GM21526 (cell line): ENCODE measurements around the gene SCAMP4.
A peak's percentile ranks its signal among the peaks of the same experiment; 100 is the strongest.

Experiments used
- ATAC-seq: cut with Tn5 transposase; IDR thresholded peaks from one replicate; pipeline ENCODE4 v1.9.1; 2021; ENCODE audit warnings: moderate library complexity; ENCODE audit not compliant: unreplicated experiment, low FRiP score

The SCAMP4 gene, protein sequence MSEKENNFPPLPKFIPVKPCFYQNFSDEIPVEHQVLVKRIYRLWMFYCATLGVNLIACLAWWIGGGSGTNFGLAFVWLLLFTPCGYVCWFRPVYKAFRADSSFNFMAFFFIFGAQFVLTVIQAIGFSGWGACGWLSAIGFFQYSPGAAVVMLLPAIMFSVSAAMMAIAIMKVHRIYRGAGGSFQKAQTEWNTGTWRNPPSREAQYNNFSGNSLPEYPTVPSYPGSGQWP

DNA sequence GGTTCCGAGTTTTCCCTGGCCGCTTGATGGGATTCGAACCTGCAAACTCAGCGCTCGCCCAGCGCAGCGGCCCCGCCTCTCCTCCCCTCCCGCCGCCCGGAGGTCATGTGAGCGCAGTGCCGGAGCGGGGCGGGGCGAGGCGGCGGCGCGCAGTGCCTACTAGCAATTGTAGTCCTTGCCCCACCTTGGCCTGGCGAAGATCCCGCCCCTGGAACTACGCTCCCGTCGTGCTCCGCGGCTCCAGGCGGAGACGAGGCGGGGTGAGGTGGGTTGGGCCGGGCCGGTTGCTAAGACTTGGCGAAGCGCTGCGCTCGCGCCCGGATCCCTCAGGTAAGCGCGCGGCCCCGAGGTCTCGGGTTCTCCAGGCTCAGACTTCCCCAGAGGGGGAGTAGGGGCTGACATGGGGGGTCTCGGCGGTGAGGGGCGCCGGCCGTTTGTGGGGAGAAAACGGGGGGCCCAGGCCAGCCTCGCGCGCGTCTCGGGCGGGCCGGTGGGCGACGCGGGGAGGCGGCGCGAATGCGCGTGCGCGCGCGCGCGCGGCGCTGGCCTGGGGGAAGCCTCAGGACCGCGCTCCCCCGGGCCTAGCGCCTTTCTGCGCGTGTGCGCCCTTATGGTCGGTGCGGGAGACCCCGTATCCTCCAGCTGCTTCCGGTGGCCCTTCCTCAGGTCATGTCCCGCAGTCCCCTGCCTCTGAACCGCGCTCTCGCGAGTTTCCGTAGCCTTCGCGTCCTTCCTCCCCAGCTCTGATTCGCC, at the start of gene SCAMP4, which contains the start of gene ADAT3:
TSS of gene SCAMP4 (plus strand) at position 290 of the 753 bp plus-strand sequence. CDS start 9,621 bp downstream, outside the sequence.
TSS of gene ADAT3 (plus strand) at position 290 of the 753 bp plus-strand sequence. CDS start 6,649 bp downstream, outside the sequence.
- ATAC-seq = peak; percentile 60

DNA sequence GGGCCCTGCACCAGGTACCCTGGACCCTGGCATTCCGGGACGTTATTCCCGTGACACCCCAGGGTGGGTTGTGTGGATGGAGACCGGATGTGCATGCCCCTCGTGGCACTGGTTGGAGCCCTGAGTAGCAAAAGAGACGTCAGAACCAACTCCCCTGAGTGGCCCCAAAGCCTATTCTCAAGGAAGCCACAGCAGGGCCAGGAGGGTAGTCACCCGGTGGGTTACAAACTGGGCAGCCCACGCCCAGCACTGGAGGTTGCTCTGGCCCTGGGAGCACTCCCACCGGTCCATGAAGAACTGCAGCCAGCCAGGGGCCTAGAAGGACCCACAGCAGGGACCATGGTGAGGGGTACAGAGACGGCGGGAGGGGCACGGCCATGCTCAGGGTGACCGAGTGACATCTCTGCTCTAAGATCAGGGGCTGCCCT, 49.4 kb upstream of the SCAMP4 start:
- no peak for ATAC-seq

DNA sequence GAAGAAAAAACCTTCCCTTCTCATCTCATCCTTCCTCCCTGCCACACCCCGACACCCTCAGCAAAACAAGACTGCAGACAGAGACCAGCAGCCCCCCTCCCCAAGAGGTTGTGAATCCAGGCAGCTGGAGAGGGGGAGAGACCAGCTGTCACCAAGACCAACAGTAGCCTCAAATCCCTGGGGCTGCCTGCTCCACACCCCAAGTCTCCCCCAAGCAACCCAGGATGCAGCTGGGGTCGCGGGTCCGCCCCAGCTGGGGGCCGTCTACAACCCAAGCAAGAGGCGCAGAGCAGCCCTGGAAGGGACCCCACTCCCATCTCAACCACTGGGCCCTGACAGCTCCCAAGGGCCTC, 48.9 kb upstream of the SCAMP4 start:
- no peak for ATAC-seq

DNA sequence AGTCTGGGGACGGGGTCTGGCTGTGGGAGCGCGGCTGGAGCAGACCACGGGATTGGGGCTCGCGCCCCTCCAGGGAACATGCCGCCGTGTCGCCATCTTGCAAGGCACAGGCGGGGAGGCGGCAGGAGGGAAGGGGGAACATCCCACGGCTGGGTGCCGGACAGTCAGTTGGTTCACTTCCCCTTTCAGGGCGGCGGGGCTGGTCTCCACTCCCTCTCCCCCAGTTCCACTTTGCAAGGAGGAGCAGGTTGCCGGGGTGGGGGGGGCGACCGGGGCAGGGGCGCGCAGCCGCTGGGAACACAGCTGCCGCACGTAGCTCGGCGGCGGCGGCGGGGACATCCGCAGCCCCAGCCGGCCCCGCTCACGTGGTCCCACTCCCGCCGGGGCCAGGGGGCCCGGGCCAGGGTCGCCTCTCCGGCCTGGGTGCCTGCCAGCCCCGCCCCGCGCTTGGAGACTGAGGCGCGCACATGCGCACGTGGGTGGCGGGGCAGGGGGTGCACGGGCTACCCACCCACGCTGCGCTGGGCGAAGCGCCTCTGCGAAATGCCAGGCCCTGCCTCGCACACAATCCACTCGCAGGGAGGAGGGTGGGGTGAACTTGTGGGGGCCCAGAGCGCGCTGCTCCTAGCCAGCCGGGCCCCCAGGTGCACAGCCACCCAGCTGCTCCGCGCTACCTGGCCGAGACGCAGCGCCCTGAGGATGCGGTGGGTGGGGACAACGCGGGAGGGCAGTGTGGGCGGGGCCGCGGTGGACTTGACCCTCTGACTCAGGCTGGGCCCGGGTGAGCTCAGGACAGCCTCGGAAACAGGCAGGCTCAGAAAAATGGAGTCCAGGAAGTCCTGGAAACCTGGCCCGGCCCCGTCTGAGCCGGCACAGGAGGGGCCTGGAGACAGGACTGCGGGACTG, 48.2 kb upstream of the SCAMP4 start:
- ATAC-seq = no peak

DNA sequence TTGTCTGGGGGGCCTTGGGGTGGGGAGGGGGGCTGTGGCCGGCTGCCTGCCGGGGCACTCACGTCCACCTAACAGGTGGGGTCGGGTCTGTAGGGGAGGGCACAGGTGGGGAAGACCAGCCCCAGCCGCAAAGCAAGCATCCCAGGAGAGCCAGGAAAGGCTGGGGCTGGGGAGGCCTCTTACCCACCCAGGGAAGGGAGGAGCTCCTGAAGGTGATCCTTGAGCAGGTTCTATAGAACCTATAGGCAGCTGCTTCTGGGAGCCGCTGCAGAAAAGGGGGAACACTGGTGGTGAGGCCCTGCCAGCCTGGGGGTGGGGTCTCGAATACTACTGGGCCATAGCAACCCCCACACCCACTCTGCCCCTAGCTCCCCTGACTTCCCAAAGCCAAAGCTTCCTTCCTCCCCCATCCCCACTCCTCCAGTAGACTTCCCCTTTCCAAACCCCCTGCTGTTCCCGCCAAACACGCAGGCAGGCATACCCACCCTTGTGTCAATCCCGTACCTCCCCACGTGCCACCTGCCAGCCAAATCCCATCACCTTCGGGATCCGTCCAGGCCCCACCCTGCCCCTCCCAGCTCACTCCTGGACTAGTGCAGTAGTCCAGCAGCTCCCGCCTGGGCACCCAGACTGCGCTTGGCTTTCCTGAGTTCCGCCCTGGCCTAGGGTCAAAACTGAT, 47.4 kb upstream of the SCAMP4 start:
- no peak for ATAC-seq

DNA sequence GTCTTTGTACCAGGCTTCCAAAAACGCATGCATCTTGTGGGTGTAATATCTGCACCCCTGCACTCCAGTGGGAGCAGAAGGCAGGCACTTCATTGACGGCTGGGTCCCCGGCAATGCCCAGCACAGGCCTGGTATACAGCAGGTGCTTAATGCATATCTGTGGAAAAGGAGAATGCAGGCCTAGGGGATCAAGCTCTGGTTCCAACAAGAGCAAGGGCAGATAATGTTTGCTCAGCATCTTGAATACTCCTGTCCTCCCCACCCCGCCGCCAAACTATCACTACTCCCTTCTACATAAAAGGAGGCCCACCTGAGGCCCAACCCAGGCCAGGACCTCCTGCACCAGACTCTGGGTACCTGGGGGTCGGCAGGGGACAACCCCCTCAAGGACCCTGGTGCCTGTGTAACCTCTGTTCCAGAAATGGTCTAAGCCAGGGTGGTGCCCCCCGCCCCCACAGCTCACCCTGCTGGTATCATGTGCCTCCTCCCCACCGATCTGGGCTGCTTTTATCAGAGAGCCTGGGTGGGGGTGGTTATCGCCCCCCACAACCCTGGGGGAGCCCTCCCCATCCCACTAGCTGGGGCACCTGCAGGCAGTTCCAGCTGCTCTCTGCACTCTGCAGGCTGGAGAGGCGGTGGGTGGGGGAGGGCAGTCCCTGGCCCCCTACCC, 46.7 kb upstream of the SCAMP4 start:
- no peak for ATAC-seq

DNA sequence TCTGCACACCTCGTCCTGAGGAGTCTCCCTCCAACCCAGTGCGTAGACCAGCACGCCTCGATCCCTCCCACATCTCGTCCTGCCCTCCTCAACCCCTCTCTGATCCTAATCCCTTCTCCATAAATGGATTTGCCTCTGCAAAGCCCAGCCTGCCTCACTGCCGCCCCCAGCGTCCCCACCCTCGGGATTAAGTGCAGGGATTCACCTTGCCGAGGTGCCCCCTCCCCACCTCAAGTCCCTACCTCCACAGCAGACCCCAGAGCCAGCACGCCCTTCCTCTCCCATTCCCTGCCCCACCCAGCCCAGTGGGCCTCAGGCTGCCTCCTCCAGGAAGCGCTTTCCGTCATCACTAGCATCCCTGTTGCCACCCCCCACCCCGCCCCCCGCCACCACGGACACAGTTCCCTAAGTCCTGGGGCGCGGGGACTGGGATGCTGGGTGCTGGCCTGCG, 45.8 kb upstream of the SCAMP4 start:
- ATAC-seq = no peak

DNA sequence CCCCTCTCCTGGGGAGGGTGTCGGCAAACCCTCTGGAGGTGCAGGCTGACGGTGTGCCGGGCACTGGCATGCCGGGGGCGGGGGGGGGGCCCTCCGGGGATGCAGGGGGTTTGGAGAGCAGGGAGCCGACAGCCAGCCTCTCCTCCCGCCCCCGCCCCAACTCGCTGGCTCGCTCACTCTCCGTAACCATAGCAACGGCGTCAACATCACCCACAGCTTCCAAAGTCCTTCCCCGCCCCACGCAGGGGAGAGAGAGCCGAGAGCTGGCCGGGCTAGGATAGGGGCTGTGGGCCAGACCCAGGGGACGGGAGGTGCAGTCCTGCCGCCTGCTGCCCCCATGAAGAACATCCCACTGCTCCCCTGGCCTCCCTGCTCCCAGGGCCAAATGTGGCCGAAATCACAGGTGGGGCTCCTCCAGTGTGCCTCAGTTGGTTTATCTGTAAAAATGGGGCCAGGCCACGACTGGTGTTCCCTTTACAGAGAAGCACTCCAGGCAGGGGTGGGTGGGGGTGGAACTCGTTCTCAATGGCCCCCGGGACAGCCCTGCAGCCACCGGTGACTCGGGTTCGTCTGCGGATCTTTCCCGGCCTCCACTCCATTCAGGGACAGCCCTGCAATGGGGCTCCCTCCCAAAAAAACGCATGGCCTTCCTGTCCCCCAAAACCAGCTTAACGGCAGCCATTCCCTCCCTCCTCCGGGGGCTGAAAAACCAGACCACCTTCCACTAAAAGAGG, 45.0 kb upstream of the SCAMP4 start:
- no peak for ATAC-seq

DNA sequence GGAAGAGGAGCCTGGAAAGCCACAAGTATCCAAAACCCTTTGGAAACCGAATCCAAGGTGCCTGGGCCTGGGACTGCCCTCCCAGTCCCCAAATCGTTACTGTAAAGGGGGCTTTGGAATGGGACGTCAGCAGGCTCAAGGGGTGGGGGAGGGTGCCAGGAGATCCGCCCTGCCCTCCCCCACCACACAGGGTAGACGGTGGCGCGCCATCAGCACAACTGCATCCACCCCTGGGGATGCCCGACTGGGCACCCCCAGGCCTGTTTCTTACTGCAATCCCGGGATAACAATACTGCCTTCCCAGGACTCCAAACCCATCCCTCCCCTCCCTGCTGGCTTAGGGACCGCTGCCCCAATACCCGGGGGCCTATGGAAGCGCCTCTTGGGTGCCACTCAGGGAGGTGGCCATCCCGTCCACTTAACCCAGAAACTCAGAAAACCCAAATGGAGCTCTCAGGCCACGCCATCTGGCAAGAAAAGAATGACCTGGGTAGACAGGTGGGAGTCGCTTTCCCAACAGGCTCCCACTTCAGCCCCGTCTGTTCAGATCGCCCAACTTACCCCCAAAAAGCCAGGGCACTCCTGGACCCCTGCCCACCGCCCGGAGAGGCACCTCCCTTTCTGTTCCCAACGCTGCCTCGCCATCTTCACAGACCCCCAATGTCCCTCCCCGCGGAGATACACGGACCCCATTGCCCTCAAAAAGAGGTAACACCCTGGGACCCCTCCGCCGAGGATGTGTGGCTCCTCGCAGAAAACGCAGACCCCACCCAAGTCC, 44.2 kb upstream of the SCAMP4 start:
- ATAC-seq = no peak

DNA sequence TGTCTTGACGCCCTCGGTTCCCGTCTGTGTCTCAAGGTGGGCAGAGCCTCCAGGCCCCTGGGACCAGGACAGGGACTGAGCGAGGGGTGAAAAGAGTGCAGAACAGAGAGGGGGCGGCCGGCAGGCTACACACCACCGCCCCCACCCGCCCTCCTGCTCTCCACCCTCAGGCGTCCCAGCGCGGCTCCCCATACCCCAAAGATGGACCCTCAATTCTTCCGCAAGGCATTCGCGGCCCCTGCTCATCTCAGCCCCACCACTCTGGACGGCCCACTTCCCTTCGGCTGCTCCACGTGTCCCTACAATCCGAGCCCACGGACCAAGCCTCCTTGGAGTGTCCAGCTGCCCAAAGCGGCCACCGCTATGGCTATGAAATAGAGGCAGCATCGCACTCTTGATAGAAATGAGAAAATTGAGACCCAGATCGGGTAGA, 43.6 kb upstream of the SCAMP4 start:
- ATAC-seq = no peak

DNA sequence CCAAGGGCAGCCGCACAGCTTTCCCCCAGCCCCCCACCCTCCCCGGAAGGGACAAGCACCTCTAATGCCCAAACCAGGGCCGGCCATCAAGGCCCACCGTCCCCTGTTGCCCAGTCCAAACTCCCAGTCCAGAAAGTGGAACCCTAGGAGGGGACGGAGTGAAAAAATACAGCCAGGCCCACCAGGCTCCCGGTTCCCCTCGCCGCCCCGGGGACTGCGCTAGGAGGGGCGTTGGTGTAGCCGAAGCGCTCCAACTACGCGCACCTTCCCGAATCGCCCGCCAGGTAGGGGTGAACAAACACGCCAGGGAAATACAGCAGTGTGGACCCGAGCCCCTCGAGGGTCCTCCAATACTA, 43.2 kb upstream of the SCAMP4 start:
- no peak for ATAC-seq

DNA sequence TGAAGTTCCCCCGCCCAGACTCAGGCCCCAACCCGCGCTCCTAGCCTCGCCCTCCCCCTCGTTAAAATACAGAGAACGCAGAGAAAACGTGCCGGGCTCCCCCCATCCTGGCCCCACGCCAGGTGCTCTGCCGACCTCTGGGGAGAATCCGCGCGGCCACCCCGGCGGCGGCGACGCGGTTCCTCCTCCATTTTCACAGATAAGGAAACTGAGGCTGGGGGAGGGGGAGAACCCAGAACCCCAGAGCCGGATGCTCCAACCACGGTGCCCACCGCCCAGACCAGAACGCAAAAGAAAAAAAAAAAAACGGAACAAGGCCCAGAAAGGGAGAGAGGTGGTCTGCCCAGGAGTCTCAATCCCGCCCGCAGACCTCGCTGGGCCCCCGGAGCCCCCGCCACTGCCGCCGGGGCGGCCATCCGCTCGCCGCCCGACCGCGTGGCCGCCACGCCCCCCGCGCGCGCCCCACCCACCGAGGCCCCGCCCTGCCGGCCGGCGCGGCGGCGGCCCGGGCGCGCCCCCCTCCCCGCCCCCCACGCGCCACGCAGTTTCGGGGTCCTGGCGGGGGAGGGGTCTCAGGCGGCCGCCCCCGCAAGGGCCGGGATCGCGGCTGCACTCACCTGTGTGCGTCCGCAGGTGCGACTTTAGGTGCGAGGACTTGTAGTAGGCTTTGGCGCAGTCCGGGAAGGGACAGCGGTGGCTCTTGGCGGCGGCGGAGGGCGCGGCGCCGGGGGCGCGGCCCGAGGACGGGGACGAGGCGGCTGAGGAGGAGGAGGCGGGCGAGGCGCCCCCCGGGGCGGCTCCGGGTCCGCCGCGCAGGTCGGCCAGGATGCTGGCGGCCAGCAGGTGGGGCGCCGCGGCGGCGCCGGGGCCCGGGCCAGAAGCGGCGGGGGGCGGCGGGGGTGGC, 42.5 kb upstream of the SCAMP4 start:
- ATAC-seq = no peak

DNA sequence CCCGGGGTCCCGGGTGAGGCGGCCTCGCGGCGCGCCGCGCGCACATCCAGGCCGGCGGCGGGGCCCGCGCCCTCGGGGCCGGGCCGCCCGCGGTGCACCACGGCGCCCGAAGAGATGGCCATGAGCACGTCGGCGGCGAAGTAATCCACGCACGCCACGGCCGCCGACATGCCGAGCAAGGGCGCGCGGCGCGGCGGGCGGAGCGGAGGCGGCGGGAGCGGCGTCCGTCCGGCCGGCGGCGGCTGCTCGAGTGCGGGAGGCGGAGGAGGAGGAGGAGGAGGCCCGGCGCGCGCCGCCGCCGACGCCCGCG, 41.9 kb upstream of the SCAMP4 start, which contains the start of gene KLF16:
TSS of gene KLF16 (minus strand) at position 252 of the 310 bp plus-strand sequence. CDS start at position 170, 82 bp downstream.
- ATAC-seq = peak; percentile 0

DNA sequence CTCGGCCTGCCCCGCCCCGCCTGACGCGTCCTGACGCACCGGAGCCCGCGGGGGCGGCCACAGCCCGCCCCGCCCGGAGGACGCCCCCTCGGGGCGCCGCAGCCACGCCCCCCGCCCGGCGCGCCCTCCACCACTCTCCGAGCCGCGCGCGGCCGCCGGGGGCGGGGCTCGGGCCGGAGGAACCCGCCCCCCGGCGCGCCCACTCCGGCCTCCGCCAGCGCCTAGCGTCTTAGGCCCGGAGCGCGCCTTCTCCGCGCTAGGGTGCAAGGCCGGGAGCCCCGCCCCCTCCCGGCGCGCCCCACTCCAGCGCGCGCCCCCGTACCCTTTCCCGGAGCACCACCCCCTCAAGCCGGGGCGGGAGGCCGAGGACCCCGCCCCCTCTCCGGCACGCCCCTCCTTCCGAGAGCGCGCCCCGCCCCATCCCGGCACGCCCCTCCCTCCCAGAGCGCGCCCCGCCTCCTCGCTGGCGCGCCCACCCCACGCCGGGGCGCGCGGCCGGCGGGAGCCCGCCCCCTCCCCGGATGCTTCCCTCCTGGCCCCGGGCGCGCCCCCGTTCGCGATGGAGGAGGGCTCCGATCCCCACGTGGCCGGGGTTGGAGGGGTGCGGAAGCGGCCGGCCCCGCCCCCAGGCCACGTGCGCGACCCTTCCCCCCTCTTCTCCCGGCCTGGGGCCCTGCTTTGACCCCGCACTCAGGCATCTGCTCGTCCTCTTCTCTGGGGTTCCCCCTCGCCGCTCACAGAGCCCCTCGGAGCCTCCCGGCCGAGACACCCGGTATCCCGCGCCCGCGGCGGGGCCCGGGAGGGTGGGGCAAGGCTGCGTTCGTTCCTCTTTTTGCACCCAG, 41.3 kb upstream of the SCAMP4 start:
- peak; percentile 36 for ATAC-seq

DNA sequence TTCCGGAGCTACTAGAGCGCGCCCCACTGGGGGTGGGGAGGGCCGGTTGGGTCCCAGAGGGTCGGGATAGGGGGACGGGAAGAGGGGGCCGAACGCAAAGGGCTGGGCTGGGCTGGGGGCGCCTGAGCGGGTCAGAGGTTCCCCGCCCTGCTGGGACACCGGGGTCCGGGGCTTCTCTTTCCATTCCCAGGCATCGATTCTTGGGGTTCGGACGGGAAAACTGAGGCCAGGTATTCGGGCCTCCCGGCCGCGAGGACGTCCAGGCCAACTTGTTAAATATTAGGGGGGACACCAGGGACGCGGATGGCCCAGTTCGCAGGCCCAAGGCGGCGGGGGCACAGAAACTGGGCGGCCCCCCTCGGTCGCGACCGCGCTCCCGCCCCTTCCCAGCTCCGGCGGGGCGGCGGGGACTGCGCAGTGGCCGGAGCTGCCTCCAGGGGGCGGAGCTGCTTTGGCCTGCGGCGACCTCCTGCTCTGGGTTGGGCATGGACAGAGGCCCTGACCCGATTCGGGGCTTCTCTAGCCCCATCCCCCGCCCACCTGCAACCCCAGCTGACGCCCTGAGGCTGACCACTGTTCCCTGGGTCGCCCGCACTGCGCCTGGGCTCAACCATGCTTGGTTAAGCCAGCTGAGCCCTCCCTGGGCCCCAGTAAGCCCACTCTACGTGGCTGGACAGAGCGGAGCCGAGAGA, 40.6 kb upstream of the SCAMP4 start:
- ATAC-seq = peak; percentile 36
